NB4 (cell line): ENCODE measurements around the gene THSD4.

Experiments
- MYC ChIP-seq: IDR thresholded peaks from 2 replicates; pipeline ENCODE4 v1.6.1; 2011; ENCODE audit warnings: low read depth, low read length
- POLR2A ChIP-seq: IDR thresholded peaks from 2 replicates; pipeline ENCODE4 v1.6.1; 2011; ENCODE audit warnings: mild to moderate bottlenecking; ENCODE audit not compliant: insufficient read length; ENCODE audit errors: extremely low read depth
- TF ChIP-seq, protein P1 (sequence below): IDR thresholded peaks from one replicate; pipeline ENCODE4 v1.5.1; 2012; ENCODE audit warnings: low read depth, low read length
- TF ChIP-seq, protein P2 (sequence below): IDR thresholded peaks from 2 replicates; pipeline ENCODE4 v1.6.1; 2011; ENCODE audit warnings: low read depth, low read length

GRCh38 chr15:71195242-71195641, 80.0 kb downstream of the THSD4 start:
- TF ChIP-seq, protein P1, sequence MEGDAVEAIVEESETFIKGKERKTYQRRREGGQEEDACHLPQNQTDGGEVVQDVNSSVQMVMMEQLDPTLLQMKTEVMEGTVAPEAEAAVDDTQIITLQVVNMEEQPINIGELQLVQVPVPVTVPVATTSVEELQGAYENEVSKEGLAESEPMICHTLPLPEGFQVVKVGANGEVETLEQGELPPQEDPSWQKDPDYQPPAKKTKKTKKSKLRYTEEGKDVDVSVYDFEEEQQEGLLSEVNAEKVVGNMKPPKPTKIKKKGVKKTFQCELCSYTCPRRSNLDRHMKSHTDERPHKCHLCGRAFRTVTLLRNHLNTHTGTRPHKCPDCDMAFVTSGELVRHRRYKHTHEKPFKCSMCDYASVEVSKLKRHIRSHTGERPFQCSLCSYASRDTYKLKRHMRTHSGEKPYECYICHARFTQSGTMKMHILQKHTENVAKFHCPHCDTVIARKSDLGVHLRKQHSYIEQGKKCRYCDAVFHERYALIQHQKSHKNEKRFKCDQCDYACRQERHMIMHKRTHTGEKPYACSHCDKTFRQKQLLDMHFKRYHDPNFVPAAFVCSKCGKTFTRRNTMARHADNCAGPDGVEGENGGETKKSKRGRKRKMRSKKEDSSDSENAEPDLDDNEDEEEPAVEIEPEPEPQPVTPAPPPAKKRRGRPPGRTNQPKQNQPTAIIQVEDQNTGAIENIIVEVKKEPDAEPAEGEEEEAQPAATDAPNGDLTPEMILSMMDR = no peak
- TF ChIP-seq POLR2A = no peak
- TF ChIP-seq MYC = no peak
- TF ChIP-seq, protein P2, sequence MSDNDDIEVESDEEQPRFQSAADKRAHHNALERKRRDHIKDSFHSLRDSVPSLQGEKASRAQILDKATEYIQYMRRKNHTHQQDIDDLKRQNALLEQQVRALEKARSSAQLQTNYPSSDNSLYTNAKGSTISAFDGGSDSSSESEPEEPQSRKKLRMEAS = no peak
